COR-L47 (cell line): ENCODE results near the gene DGCR2.

Source experiments
- DNase-seq: peaks from one replicate; lab custom pipeline; 2025; lab: John Stamatoyannopoulos, UW

Gene DGCR2

GRCh38 chr22:19126309-19127273, 4.4 kb upstream of the DGCR2 start:
- no peak for DNase-seq

DNA sequence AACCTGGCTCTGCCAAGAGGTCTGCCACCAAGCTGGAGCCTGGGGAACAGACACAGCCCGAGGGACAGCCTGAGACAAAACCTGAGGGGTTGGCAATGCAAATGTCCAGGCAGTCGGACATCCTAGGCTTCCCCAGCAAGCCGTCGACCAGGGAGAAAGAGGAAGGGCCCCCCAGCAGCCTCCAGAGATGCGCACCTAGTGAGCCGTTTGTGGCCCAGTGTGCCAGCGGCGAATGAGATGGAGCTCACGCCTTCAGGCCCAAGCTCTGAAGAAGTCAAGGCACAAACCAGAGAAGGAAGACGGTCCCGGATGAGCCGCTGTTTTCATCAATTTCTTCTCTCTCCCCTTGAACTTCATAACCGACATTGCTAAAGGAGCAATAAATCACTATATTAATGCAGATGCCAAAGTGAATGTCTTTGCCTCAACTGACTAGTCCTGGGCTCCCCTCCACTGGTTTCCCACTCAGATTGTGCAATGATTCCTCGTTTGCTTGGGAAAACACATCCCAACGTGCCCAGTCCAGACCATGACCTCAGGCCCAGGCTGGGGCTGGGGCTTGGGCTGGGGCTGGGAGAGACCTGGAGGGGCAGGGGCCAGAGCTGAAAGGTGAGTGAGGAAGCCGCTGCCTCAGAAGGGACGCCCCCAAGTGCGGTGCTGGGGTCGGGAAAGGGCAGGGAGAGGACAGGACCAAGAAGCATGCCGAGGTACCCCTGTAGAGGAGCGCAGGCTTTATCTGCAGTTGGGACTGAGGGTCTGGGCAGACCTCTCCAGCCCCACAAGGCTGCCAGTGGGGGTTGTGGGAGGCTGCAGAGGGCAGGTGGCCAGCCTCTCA, 3.5 kb upstream of the DGCR2 start:
- DNase-seq: no peak

DNA sequence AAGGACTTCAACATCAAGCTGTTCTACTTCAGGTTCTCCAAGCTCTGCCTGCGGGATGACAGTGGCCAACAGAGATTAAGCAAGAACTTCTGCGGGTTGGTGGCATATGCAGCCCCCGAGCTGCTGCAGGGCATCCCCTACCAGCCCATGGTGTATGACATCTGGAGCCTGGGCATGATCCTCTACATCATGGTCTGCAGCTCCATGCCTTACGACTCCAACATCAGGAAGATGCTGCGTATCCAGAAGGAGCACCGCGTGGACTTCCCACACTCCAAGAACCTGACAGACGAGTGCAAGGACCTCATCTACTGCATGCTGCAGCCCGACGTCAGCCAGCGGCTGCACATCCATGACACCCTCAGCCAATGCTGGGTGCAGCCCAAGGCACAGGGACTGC, 2.8 kb upstream of the DGCR2 start:
- DNase-seq: no peak

DNA sequence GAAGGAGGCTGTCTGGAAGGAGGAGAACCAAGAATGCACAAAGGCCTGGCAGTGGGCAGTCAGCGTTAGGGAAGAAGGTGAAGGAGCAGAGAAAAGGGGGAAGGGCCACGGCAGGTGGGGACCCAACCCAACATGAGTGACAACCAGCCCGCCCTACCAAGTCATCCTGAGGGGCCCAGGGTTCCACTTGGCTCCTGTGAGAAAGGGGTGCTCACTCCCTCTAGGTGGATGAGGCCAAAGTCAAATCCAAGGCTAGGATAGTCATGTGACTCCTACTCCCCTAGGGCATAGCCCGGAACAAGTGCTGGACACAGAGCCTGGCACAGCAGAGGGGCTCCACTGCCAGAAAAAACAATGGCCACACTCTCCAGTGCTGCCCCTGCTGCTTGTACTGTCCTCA, 2.2 kb upstream of the DGCR2 start:
- no peak for DNase-seq

GRCh38 chr22:19123936-19124335, 1.7 kb upstream of the DGCR2 start:
- no peak for DNase-seq

GRCh38 chr22:19122752-19123492, 710 bp upstream of the DGCR2 start:
- DNase-seq: no peak

DNA sequence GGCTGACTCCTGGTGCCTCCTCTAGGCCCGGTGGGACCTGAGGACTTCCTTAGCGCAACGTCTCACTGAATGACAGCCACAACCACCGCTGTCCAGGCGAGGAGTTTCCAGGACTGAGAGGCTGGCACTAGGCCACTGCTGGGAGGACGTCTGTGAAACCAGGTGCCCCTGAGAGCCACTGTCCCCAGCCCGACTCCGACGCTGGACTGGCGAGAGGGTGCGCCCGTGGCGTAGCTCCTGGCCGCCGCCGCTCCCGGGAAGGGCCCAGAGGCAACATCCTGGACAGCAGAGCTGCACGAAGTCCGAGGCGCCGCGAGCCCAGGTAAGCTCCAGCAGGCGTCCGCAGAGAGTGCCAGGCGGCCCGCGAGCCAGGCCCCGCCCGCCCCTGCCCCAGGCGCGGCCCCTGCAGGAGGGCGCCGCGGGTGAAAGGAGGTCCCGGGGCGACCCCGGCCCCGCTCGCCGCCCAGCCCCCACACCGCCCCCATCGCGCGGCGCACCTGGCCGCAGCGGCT, 525 bp downstream of the DGCR2 start:
- DNase-seq: peak; percentile 50

DNA sequence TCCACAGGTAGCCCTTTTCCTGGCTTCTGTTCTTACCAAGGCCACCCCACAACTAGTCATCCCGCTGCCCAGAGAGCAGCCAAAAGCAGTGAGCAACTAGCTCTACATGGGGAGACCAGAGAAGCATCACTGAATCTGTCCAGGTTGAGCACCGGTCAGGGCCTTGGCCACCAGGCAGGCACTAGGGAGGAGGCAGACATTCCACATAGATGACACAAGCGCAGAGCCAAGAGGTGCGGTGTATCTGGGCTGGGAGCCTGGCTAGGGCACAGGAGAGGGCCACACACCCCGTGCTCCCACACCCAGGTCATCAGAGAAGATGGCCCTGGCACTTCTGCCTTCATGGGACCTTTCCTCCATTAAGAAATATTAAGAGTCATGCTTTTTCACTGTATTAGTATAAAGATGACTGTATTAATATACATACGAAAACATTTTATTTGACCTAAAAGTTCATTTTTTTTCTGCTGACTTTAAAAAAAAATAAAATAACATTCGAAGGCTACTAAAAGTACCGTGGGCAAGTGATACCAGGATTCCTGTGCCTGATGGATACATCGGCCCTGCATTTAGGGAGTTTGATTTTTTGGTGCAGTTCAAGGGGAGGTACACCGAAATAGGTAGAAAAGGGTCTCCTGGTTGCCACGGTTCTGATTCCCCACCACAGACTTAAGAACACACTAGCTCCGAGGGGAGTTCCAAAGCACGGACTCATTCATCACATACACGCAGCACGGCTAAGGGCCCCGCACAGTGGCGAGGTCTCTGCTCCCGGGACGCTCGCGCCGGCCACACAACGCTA, 1.2 kb downstream of the DGCR2 start:
- DNase-seq: no peak

DNA sequence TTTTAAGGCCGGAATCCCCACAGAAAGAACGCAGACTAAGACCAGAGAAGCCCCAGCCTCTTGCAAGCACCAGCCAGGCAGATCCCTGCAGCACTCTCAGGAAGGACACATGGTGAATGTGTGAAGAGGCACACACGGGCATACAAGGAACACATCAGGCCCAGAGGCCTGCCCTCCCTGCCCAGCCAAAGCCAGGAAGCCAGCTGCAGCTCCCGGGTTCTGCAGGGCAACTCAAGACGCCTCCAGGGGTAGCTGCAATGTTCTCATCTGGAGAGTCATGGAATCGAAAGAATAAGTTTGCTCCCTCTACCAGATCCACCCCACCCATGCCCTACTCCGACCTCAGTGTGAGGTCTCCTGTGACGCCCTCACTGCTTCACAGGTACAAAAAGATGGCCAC, 2.3 kb downstream of the DGCR2 start:
- no peak for DNase-seq

DNA sequence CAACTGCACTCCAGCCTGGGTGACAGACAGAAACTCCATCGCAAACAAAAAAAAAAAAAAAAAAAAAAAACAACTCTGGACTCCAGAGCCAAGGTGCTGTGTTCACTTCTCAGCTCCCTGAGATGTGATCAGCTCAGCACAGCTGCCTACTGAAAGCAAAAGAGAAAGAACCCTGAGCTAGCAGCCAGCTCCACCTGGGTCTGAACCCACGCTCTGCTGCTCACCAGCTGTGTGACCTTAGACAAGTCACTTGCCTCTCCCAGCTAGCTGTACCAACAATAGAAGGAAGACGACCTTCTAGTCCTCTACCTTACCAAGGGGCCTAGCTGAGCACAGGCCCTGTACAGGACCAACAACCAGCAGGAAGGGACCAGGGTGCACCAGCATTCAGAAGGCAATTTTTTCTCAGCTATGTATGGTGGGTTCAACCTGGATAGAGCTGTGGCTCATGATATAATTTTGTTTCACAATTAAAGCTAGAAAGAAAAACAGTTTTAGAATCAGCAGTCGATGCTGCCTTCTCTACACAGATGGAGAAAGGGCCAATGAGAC, 3.8 kb downstream of the DGCR2 start:
- no peak for DNase-seq

DNA sequence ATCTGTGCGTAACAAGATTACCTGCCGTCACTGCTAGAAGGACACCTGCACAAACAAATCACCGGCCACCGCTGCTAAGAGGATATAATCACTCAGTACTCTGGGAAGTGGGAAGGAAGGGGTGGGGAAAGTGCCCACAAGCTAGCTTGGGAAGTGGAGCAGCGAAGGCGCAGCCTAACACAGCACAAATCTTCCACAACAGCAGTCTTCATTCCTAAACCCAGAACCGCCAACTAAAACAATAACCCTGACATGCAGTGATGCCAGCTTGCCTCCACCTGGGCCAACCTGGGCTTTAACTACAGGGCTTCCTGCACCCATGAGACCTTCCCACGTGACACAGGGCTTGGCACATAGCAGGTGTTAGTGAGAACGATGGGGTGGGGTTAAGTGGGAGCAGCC, 5.1 kb downstream of the DGCR2 start:
- DNase-seq: peak; percentile 71

DNA sequence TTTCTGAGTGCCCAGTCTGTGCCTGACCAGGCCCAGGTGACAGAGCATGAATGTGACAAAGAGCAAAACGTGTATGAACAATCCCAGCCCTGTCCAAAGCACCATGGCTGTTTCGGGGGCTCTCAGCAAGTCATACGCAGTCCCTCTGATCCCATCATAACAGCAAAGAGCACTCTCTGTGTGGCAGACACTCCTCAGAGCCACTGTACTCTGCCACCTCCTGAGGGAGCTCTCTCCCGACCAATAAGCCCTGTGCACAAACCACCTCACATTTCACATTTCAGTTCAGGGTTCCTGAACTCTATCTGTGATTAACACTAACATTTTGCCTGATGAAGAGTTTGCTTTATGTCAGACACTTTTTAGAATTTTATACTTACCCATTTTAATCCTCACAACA, 6.6 kb downstream of the DGCR2 start:
- no peak for DNase-seq

GRCh38 chr22:19114984-19115552, 7.1 kb downstream of the DGCR2 start:
- no peak for DNase-seq

DNA sequence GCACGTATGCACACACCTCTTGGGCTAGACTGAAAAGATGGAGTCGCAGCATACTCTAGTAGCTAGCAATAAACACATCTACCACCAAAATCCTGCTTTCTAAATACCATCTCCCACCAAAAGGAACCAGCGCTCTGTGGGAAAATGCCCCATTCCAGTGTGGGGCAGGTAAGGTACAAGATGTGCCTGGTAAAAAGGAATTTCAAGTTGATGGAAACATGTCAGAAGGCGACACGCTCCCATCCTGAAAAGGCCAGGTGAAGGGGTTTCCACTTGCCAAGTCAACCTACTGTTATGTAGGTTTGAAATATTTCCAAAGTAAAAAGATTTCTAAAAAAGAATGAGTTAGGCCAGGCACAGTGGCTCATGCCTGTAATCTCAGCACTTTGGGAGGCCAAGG, 8.8 kb downstream of the DGCR2 start:
- no peak for DNase-seq

GRCh38 chr22:19111584-19111983, 10.6 kb downstream of the DGCR2 start:
- DNase-seq: no peak

DNA sequence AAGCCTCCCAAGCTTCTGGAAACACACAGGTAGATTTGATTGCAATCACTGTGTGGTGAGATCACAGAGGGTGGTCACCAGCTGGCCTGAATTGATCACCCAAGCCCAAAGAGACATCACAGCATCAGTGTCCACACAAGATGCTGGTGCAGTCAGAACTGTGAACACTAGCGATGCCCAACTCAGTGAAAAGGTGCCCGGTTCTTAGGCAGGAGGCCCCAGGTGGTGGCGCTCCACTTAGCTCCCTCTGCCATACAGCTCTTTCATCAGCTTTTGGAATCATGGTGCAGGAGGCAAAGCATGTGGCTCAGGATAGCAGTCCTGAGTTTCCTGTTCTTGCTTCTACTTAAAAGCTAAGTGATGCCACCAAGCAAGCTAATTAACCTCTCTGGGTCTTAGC, 11.1 kb downstream of the DGCR2 start:
- DNase-seq: no peak

- DNase-seq: no peak
These were observed 11.6 kb downstream of the DGCR2 start for GRCh38 chr22:19110646-19111045.

DNA sequence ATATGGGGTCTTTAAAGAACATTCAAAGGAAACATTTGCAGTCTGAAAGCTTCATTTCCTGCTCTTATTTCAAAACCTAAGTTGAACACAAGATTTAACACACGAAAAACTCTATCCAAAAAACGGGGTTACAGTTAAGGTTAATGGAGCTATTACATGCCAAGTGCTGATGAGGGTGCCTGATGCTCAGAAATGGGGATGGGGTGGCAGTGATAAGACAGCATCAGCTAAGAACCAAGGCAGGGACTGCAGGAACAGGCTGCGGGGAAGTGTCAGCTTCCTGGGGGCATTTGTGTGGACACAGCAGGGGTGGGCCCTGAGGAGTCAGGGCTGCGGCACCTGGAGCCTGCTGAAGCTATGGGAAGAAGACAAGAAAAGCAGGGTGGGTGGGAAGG, 12.2 kb downstream of the DGCR2 start:
- DNase-seq: no peak

GRCh38 chr22:19109198-19110063, 12.8 kb downstream of the DGCR2 start:
- DNase-seq: no peak

DNA sequence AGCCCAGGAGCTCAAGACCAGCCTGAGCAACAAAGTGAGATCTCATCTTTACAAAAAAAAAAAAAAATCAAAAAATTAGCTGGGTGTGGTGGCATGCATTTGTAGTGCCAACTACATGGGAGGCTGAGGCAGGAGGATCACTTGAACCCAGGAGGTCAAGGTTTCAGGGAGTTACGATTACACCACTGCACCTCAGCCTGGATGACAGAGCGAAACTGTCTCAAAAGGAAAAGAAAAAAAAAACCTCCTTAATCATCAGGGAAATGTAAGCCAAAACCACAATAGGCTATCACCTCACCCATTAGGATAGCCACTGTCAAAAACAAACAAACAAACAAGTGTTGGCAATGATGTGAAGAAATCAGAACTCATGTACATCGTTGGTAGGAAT, 13.4 kb downstream of the DGCR2 start:
- DNase-seq: no peak
